NCI-H2081 treated with DMSO at 0.1 percent for 48 hours (cell line): ENCODE measurements around the gene MCF2L2.
A peak's percentile ranks its signal among the peaks of the same experiment; 100 is the strongest.

ENCODE experiments used
- DNase-seq: peaks from one replicate; lab custom pipeline; 2025; lab: John Stamatoyannopoulos, UW

MCF2L2 gene

DNA sequence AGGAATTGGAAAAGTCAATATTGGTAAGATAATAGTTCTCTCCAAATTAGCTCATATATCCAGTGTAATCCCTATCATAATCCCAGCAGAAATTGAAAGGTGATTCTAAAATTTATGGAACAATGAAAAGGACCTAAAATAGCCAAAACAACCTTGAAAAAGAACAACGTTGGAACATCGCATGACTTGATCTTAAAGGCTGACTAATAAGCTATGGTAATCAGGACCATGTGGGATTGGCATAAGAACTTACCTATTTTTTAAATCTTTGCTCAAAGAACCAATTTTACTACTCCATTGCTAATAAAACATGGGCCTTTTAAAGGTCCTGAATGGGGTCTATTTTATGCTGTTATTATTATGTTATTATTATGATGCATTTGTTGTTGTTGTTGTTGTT lies 134.5 kb downstream of the MCF2L2 start:
- DNase-seq, result no peak

DNA sequence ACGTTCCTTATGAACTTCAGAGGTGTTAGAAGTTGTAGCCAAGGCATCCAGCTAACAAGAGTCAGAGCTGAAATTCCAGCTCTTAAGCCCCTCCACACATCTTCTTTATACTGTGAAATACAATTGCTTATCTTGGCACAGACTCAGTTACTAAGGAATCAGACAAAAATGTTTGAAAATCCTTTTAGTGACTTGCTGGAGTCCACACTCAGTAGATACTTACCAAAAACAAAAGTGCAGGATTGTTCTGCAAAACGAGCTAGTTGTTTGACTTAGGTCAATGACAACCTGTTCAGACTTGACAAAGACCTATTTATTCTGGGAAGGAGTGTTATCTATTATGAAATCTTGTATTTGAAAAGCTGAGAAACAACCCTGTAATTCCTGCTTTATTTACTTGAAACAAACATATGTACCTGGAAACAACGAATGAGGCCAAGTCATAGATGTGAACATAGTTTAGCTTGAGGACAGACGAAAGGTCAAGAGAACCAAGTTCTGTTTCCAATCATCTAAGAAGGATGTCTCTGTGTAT lies 136.9 kb downstream of the MCF2L2 start:
- DNase-seq, result no peak

DNA sequence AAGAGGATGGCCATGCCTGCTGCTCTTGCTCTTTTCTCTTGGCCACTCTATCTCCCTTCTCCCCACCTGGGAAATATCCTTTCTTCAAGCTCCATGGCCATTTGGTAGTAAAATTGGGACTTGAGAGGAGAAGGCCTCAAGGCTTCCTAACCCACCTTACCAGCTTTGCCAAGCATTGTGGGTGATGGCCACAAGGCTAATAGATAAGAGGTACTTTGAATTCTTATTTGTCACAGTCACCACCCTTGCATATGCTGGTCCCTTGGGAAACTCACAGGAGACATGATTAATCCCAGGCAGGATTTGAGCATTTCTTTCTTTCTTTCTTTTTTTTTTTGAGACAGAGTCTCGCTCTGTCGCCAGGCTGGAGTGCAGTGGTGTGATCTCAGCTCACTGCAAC lies 138.2 kb downstream of the MCF2L2 start:
- no peak for DNase-seq

DNA sequence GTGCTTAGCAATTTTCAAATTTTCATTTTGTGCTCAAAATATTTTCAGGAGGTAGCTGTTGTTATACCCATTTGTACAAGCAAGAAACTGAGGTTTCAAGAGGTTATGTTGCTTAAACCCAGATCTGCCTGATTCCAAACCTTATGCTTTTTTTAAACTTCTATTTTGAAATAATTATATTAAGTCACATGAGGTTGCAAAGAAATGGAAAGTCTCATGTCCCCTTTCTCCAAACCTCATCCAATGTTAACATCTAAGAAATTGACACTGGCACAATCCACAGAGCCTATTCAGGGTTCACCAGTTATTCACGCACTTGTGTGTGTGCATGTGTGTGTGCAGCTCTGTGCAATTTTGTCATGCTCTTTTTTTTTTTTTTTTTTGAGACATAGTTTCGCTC lies 140.3 kb downstream of the MCF2L2 start:
- no peak for DNase-seq

DNA sequence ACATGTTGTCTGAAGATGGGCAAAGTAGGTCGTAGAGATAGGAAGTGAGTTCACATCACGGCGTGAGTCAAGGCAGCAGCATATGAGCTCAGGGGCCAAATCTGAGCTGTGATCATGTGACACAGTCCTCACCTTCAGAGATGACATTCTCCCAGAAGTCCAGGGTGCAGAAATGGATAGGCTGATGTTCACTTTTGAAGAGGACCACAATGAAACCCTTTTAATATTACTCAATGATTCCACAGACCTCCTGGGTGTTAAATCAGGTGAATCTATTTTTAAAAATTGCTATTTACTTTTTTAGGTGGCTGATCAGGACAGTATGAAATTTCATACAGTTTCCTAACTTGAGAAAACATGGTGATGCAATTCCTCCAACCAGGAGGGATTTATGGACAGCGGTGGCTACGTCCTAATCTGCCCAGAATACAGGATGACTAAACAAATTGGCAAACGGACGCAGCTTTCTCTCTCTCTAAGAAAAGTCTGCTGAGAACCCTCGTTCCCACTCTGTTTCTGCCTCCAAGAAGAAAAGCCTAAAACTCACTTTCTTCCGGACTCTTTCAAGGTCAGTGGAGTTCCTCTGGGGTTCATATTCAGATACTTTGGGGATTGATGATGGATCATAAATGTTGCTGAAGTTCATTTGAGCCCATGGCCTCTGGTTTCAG lies 141.0 kb downstream of the MCF2L2 start:
- no peak for DNase-seq

DNA sequence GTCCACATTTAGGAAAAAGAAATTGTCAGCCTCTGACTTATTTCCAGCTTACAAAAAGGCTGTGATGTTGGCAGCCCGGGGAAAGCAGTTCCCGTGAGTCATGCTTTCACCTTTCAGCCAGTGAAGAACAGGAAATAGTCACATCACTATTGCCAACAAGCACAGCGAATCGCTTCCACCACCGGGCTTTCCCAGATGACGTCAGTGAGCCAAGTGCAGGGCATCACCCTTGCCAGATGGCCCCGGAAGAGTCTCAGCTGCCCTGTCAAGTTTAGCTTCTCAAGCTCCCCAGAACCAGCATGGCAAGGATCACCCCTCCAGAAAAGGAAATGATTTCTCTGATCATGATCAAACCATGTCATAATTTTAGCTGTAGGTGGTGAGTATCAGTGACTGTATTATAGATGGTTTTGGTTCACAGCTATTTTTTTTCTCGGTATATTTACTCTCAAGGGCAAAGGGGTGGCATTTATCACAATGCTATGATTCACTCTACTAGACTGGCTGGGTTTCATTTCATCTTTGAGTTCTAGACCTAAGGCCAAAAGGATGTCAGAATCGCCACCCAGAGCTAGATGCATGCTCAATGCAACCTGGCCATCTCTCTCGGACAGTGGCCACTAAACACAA lies 142.5 kb downstream of the MCF2L2 start:
- peak; percentile 87 for DNase-seq

DNA sequence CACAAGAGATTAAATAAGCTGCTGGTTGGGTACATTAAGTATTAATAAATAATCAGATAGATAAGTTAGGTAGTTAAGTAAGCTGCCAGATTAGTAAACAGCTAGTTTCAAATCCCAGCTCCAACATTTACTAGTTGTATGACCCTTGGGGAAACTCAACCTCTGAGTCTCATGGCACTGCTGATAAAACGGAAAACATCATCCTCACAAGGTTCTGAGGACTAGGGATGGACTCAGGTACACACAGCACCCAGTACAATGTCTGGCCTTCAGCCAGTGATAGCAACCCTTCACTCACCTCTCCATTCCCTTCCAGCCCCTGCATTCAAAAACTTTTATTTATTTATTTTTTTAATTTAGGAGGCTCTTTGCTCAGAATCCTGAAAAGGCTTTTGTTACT lies 143.1 kb downstream of the MCF2L2 start:
- DNase-seq, result no peak

DNA sequence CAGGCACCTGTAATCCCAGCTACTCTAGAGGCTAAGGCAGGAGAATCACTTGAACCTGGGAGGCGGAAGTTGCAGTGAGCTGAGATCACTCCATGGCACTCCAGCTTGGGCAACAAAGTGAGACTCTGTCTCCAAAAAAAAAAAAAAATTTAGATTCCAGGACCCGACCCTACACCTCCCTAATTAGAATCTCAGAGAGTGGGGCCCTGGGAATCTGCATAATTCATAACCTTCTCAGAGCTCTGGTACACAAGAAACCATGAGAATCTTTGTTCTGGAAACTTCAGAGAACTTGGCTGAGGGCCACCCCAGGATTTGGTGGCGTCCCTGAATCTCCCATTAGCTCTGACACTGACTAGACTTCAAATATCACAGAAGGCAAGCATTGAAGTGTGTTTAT lies 143.8 kb downstream of the MCF2L2 start:
- no peak for DNase-seq

DNA sequence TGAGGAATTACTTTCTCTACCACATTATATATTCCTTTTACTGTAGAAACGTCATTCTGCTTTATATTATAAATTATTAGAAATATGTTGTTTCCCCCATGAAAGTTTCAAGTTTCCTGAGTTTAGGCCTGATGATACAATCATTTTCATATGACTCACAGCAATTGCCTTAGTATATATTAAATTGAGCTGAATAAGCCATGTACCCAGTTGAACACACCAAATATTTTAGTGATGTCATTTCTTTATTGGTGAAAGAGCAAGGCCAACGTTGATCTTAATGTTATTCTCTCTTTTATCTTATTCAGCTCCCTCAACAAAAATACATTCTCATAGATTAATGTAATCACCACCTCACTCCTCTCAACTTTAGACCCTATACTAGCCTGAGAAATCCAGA lies 144.5 kb downstream of the MCF2L2 start:
- no peak for DNase-seq

DNA sequence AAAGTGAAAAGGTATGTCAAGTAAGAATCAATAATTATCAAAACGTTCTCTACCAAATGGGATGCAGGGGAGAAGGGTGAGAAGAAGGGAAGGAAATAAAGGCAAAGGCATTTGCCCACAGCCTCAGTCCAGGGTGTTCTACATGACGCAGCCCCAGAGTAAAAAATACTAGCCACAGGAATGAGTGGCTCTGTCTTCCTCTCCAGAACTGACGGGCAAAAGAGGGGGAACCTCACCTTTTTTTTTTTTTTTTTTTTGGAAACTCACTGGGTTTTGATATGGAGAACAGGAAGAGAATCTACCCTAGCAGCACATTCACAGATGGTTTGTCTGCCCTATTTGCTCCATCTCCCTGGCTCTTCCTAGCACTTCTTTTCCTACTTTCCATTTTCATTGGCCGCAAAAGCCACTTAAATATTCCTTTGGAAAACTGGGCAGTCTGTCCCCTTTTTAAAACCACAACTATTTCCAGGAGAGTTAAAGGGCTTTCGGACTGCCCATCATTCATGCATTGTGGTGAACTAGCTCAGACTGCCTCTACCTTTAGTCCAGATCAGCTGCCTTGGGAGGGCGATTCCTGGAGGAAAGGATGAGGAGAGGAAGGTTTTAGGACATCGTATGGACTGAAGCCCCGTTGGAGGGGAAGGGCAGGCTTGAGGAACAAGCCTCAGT lies 147.2 kb downstream of the MCF2L2 start:
- DNase-seq, result no peak

DNA sequence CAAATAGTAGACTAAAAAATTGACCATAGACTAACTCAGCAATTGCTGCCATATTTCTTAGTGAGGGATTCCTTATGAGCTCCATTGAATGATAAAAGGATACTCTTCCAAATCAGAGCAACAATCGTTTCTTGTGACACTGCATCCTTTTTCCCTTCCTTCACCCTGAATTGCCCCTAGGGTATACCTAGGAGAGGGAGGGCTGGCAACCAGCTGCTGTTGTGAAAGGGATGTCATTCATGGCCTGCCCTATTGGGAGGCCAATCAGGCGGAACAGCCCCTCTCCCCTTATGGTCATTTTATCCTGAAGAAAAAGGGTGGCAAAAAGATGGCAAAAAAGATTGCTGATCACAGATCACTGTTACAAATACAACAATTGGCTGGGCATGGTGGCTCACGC lies 149.0 kb downstream of the MCF2L2 start:
- no peak for DNase-seq

DNA sequence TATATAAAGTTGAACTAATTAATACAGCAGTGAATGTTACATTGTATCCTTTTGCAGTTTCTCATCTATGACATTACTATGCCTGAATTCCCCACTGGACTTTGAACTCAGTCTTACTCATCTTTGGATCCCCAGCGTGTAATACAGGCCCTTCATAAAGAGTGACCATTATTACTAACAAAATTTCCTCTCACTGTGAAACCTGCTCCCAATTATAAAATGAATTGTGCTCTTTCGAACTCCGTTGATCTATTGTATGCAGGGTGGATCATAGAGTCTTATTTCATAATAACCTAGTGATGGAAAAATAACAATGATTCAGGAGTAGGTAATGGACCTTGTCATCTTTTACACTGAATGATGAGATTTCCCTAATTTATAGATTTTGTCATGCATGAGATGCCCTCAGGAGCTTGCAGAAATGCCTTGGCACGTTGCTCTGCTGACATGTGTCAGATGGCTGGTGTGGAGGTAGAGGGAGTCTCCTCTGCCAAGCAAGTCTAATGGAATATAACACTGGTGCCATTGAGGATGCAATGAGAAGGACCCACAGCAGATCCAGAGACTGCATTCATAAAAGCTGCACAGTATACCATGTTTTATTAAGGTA lies 149.8 kb downstream of the MCF2L2 start:
- no peak for DNase-seq

DNA sequence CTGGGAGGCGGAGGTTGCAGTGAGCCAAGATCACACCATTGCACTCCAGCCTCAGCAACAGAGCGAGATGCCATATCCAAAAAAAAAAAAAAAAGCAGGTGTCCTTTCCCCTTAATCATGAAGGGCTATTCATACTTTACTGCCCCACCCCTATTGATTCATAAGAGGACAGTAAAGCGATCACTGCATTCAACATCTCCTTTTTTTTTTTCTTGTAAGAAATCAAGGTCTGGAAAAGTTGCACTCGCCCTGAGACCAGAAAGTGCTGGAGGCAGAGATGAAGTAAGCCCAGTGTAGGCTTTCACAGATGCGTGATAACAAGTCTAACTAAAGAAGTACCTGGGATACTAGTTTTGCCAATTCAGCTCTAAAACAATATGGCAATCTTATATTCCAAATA lies 151.2 kb downstream of the MCF2L2 start:
- no peak for DNase-seq

DNA sequence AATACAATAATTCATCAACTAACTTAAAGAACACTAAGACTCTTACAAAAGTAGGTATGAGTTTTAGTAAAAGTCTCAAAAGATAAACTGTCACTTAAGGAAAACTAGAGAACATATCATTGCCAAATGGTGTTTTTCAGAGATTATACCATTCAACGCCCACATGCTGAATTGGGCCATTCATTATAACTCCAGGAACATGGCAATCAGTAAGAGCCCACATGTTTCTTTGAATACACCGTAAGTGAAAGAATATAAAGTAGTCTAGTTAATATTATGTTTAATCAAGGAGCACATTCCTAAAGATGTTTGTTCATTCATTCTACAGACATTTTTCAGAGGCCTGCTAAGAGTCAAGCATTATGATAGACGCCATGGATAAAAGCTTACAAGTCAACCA lies 152.5 kb downstream of the MCF2L2 start:
- DNase-seq, result no peak

DNA sequence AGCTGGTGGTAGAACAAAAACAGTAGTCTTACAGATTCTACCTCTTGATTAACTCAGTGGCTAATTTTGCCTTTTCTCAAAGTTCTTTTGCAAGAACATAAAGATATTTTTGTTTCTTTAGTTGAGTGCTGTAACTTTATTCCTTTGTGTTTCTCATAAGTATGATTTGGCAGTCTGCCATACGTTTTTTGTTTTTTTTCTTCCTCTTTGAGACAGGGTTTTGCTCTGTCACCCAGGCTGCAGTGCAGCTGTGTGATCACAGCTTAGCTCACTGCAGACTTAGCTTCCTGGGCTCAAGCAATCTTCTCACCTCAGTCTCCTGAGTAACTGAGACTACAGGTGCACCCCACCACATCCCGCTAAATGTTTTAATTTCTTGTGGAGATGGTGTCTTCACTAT lies 153.0 kb downstream of the MCF2L2 start:
- no peak for DNase-seq

DNA sequence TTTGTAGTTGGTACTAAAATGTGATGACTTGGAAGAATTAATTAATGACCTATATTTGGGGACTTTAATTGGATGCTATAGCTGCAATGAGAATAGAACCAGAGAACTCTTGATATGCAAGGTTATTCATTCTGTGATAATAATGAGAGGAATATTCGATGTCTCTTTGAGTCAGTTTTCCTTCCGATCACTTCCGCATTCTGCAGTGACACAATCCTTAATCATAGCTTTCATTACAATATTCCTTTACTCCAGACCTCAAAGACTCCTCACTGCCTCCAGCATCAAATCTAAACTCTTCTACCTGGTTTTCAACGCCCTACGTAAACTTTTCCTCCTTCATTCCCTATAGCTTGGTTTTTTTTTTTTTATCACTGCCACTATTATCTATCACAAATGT lies 153.8 kb downstream of the MCF2L2 start:
- no peak for DNase-seq

DNA sequence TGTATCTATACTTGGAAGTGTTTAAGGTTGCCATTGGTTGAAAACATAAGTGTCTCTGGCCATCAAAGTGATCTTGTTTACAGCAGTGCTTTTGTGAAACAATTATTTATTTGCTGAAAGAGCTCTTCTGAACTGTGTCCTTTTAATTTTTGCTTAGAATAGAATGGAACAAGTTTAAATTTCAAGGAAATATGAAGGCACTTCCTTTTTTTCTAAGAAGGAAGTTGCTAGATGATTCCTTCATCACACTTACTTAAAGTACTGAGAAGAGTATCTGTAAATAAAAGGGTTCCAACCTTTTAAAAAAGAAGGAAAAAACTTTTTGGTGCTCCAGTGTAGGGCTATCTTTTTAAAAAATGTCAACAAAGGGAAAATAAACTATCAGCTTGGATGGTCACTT lies 155.6 kb downstream of the MCF2L2 start:
- DNase-seq, result no peak

DNA sequence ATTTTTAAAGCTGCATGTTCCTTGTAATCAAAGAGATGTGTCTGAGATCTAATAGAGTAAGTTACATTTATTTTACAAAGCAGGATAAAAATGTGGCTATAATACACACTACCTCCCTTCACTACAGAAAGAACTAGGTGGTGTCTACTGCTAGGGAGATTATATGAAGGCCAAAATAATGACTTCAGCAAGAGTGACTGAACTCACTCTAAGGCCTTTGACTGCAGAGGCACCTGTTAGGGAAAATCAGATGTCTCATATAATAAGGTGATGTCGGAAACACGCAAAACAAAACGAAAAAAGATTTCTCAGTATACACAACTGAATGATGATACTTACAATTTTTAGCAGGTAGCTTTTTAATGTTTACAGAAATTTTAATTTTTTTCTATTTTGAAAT lies 156.3 kb downstream of the MCF2L2 start:
- DNase-seq, result no peak

DNA sequence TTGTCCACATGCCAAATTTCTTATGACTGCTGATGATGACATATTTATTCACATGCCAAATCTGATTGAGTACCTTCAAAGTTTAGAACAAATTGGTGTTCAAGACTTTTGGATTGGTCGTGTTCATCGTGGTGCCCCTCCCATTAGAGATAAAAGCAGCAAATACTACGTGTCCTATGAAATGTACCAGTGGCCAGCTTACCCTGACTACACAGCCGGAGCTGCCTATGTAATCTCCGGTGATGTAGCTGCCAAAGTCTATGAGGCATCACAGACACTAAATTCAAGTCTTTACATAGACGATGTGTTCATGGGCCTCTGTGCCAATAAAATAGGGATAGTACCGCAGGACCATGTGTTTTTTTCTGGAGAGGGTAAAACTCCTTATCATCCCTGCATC lies 158.1 kb downstream of the MCF2L2 start:
- no peak for DNase-seq

DNA sequence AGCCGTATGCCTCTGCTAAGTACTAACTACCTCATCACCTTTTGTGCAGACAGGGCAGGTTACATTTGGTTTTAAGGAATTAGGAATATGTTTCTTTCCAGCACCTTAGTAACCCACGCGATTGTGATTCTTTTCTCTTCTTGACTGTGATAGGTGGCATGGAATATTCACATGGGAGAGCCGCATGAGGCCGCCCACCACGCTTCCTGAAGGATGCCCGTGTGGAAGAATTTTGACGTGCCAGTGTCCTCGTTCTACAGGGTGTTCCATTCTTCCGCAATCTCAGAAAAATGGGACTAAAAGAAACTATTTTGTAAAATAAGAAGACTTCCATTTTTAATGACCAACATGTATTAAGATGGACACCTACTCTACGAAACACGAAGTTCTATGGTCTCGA lies 159.1 kb downstream of the MCF2L2 start:
- DNase-seq, result no peak

DNA sequence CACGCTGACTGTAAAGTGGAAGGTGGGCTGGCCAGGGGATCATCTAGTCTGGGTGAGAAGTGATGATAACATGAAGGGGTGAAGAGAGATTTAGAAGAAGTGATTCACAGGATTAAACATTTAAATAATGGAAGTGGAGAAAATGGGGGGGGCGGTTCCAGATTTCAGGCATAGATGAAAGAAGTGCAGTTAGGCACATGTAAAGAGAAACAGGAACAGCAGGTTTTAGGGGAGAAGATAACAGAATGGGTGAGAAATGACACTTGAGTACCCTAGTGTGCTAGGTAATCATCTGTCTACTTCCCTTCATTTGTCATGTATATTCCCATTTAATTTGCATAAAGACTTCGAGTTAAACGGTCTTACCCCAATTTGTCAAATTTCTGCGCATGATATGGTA lies 160.1 kb downstream of the MCF2L2 start:
- DNase-seq, result no peak

DNA sequence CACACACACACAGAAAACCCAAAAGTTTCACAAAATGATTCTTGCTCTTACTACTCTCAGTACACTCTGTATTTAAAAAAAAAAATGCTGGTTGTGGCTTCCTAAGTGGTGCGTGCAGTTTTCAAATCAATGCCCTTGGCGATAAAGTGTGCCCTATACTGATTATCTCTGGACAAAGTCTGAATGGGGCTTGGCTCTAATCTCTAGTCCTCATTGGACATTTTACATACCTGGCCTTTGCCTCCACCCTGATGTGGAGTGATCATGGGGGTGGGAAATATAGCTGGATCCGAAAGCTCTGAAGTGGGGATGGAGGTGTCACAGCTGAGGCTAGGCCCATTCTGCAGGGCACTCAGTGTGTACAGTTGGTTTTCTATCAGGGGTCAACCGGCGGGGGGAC lies 161.3 kb downstream of the MCF2L2 start:
- no peak for DNase-seq

DNA sequence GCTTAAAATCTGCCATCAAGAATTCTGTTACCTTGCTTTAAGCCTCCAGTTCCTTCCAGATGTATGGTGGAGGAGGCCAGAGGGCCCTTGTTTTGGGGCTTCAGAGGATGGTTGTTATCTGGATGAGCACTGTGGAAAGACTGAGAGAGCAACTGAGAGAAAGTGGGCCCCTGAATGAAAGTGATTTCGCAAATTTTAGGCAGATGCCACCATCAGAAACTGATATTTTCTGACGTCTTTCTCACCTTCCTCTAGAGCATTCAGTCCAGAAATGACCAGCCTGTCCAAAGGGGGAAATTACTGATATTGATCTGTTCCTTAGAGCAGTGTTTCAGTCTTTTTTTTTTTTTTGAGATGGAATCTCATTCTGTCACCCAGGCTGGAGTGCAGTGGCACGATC lies 162.0 kb downstream of the MCF2L2 start:
- DNase-seq, result no peak
